22Rv1 (cell line): ENCODE measurements around the gene NLRP5.

Source experiments
- ZFX ChIP-seq: fragments of 450-650 bp; IDR thresholded peaks from 2 replicates; pipeline ENCODE4 v1.6.1; 2017; ENCODE audit warnings: antibody characterized with exemption, borderline replicate concordance
- TF ChIP-seq, protein P1 (sequence below): fragments of 450-650 bp; IDR thresholded peaks from 2 replicates; pipeline ENCODE4 v1.5.1; 2017; ENCODE audit warnings: mild to moderate bottlenecking

DNA sequence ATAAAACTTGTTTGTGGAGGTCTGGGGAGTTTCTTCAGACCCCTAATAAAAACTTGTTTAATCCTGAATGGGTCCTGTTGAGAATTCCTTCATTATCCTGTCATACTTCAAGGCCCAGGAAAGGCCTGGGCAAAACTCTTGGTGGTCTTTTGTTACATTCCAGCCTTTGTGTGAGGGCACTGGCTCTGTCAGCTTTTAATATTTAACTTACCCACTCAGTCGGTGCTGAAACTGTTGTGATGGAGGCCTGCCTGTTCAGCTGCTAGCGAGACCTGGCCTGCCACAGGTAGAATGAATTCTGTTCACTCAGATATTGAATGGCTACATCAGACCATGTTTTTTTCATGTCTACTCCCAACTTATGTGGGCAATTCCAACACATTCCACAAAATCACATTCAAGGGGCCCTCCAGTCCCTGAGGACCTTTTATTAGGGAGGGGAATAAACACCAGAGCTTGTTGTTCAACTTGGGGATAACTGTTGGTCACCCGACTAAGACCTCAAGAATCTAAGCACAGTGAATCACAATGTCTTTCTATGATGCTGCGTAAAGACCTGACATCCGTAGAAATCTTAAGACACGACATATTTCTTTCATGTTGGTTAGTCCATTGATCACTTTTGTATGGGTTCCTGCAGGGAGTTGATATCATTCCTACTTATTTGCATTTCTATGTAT lies 26.4 kb upstream of the NLRP5 start:
- TF ChIP-seq, protein P1, sequence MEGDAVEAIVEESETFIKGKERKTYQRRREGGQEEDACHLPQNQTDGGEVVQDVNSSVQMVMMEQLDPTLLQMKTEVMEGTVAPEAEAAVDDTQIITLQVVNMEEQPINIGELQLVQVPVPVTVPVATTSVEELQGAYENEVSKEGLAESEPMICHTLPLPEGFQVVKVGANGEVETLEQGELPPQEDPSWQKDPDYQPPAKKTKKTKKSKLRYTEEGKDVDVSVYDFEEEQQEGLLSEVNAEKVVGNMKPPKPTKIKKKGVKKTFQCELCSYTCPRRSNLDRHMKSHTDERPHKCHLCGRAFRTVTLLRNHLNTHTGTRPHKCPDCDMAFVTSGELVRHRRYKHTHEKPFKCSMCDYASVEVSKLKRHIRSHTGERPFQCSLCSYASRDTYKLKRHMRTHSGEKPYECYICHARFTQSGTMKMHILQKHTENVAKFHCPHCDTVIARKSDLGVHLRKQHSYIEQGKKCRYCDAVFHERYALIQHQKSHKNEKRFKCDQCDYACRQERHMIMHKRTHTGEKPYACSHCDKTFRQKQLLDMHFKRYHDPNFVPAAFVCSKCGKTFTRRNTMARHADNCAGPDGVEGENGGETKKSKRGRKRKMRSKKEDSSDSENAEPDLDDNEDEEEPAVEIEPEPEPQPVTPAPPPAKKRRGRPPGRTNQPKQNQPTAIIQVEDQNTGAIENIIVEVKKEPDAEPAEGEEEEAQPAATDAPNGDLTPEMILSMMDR: no peak
- TF ChIP-seq ZFX: no peak
